ENCODE data around the gene SPRYD4.

The SPRYD4 gene

DNA sequence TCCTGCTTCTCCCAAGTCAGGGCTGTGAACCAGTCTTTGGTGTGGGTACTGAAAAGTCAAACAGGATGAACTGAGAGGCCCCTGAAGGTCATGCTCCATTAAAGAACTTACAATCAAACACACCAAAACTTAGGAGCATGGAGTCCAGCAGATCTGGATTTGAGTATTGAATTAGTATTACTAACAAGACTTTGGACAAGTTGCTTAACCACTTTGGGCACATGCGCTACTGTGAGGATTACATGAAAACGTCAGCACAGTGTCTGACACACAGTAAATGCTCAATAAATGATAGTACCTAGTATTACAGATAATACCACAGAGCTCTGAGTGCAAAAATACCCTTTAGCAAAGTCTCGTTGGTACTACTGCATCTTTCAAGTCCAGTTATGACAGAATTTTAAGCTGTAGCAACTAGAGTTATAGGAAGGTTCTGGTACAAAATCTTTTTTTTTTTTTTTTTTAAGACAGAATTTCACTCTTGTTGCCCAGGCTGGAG is 42.4 kb upstream of the SPRYD4 start:
- Histone ChIP-seq H3K9me3 (replicated peaks; ENCODE audit: insufficient read depth, low read length) (no peaks in the 10 kb centered on the region), H3K4me1 (ENCODE audit: low read length) (no peaks in the 10 kb centered on the region), H3K4me3 (ENCODE audit: low read length) (no peak overlapping the region), H3K27ac (ENCODE audit: low read length) (no peak overlapping the region), H3K4me2 (ENCODE audit: low read depth, low read length) (no peak overlapping the region), H2AFZ (ENCODE audit: low read length) (no peak overlapping the region), H3K36me3 (replicated peaks; ENCODE audit: insufficient read depth, low read length) (peaks cover 6% of the 10 kb centered on the region; the same call in 1 of the 2 replicates), H3F3A (ENCODE audit: insufficient read depth, low read length) (no peaks in the 10 kb centered on the region), H3K79me2 (ENCODE audit: low read length) (no peaks in the 10 kb centered on the region), H3K9ac (ENCODE audit: low read length) (no peak overlapping the region), H3K27me3 (replicated peaks; ENCODE audit: insufficient read depth, low read length) (no peaks in the 10 kb centered on the region), H3K9me2 (replicated peaks; ENCODE audit: insufficient read depth, low read length) (no peaks in the 10 kb centered on the region), H4K20me1 (ENCODE audit: insufficient read depth, low read length) (no peaks in the 10 kb centered on the region)
- TF ChIP-seq EZH2phosphoT487 (IDR thresholded peaks at IDR 0.05; ENCODE audit: low read length) (no peak), EZH2 (optimal IDR thresholded peaks at IDR 0.05; ENCODE audit: low read depth, low read length) (no peak)
- TF ChIP-seq, protein P1, sequence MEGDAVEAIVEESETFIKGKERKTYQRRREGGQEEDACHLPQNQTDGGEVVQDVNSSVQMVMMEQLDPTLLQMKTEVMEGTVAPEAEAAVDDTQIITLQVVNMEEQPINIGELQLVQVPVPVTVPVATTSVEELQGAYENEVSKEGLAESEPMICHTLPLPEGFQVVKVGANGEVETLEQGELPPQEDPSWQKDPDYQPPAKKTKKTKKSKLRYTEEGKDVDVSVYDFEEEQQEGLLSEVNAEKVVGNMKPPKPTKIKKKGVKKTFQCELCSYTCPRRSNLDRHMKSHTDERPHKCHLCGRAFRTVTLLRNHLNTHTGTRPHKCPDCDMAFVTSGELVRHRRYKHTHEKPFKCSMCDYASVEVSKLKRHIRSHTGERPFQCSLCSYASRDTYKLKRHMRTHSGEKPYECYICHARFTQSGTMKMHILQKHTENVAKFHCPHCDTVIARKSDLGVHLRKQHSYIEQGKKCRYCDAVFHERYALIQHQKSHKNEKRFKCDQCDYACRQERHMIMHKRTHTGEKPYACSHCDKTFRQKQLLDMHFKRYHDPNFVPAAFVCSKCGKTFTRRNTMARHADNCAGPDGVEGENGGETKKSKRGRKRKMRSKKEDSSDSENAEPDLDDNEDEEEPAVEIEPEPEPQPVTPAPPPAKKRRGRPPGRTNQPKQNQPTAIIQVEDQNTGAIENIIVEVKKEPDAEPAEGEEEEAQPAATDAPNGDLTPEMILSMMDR (IDR thresholded peaks at IDR 0.05; ENCODE audit: low read length) = no peak
- no peak for DNase-seq

DNA sequence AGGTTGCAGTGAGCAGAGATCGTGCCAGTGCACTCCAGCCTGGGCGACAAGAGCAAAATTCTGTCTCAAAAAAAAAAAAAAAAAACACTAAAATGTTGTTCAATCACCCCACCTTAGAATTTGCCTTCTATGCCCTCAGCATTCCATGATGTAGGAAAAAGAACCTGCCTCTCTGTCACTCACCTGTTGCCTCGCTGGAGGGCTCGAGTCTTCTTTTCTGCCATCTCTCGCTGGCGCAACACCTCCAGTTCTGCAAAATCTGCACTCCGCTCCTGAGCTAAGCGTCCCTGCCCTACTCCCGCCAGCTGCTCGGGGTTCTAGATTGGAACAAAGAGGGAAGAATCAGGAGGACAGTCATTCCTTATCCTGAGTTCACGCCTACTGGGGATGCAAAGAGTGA is 37.1 kb upstream of the SPRYD4 start:
- peaks cover 16% of the 10 kb centered on the region for H3K79me2 ChIP-seq (ENCODE audit: low read length)
- H2AFZ ChIP-seq (ENCODE audit: low read length) = no peak overlapping the region
- no peak for DNase-seq
- H3K9me3 ChIP-seq (replicated peaks; ENCODE audit: insufficient read depth, low read length) = no peaks in the 10 kb centered on the region
- H3K4me3 ChIP-seq (ENCODE audit: low read length) = no peak overlapping the region
- no peak overlapping the region for H3K9ac ChIP-seq (ENCODE audit: low read length)
- H3K9me2 ChIP-seq (replicated peaks; ENCODE audit: insufficient read depth, low read length) = no peaks in the 10 kb centered on the region
- H4K20me1 ChIP-seq (ENCODE audit: insufficient read depth, low read length) = no peaks in the 10 kb centered on the region
- H3K4me1 ChIP-seq (ENCODE audit: low read length) = no peaks in the 10 kb centered on the region
- no peak overlapping the region for H3K27ac ChIP-seq (ENCODE audit: low read length)
- H3K4me2 ChIP-seq (ENCODE audit: low read depth, low read length) = no peak overlapping the region
- H3K27me3 ChIP-seq (replicated peaks; ENCODE audit: insufficient read depth, low read length) = no peaks in the 10 kb centered on the region
- TF ChIP-seq EZH2 (optimal IDR thresholded peaks at IDR 0.05; ENCODE audit: low read depth, low read length) (no peak), EZH2phosphoT487 (IDR thresholded peaks at IDR 0.05; ENCODE audit: low read length) (no peak)
- TF ChIP-seq, protein P1 (IDR thresholded peaks at IDR 0.05; ENCODE audit: low read length) = no peak
- H3F3A ChIP-seq (ENCODE audit: insufficient read depth, low read length) = no peaks in the 10 kb centered on the region
- no peaks in the 10 kb centered on the region; the same call in 1 of the 2 replicates for H3K36me3 ChIP-seq (replicated peaks; ENCODE audit: insufficient read depth, low read length)

GRCh38 chr12:56431850-56432249 is 36.5 kb upstream of the SPRYD4 start:
- TF ChIP-seq, protein P1 (IDR thresholded peaks at IDR 0.05; ENCODE audit: low read length) = no peak
- TF ChIP-seq EZH2 (optimal IDR thresholded peaks at IDR 0.05; ENCODE audit: low read depth, low read length) (no peak), EZH2phosphoT487 (IDR thresholded peaks at IDR 0.05; ENCODE audit: low read length) (no peak)
- Histone ChIP-seq H3K4me1 (ENCODE audit: low read length) (no peaks in the 10 kb centered on the region), H3K4me3 (ENCODE audit: low read length) (no peak overlapping the region), H3F3A (ENCODE audit: insufficient read depth, low read length) (no peaks in the 10 kb centered on the region), H3K36me3 (replicated peaks; ENCODE audit: insufficient read depth, low read length) (no peaks in the 10 kb centered on the region; the same call in 1 of the 2 replicates), H3K9ac (ENCODE audit: low read length) (no peak overlapping the region), H3K27ac (ENCODE audit: low read length) (no peak overlapping the region), H3K79me2 (ENCODE audit: low read length) (peaks cover 21% of the 10 kb centered on the region), H3K9me2 (replicated peaks; ENCODE audit: insufficient read depth, low read length) (no peaks in the 10 kb centered on the region), H3K4me2 (ENCODE audit: low read depth, low read length) (no peak overlapping the region), H2AFZ (ENCODE audit: low read length) (no peak overlapping the region), H3K27me3 (replicated peaks; ENCODE audit: insufficient read depth, low read length) (no peaks in the 10 kb centered on the region), H4K20me1 (ENCODE audit: insufficient read depth, low read length) (no peaks in the 10 kb centered on the region), H3K9me3 (replicated peaks; ENCODE audit: insufficient read depth, low read length) (no peaks in the 10 kb centered on the region)
- no peak for DNase-seq
